Epithelial cell of esophagus (primary cell): ENCODE results near the gene THBS4.
"Not testable (repeated sequence)": the region's sequence is repeated elsewhere in the genome, so short reads cannot be mapped to it uniquely, and the experiment has no call there.

Experiments
- DNase-seq: peaks from one replicate; pipeline ENCODE4 v3.0.0; 2010; ENCODE audit warnings: low read depth
- H3K4me3 ChIP-seq: 2 replicates; pipeline ENCODE4 v1.5.1; 2011; ENCODE audit warnings: mild to moderate bottlenecking, low read length, control low read depth
- TF ChIP-seq, protein P1 (sequence below): IDR thresholded peaks from 2 replicates; pipeline ENCODE4 v1.5.1; 2011; ENCODE audit warnings: low read depth, mild to moderate bottlenecking, low read length, control low read depth, inconsistent platforms; ENCODE audit not compliant: insufficient read depth; ENCODE audit errors: missing control alignments

Gene THBS4

DNA sequence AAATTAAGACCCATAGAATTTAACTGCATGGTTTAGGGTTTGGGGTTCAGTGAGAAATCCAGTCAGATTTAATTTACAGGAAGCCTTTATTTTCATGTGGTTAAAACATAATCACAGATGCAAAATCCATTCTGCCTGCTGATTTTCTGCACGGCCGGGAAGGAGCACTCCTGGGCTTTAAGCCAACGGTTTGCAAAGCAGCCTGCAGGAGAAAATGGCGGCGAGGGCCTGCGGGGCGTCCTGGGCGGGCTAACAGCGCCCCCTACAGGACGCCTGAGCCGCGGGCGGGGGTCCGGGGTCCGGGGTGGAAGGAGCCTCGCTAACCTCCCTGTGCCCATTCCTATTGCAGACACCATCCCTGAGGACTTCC, 47.6 kb downstream of the THBS4 start:
- DNase-seq: peak; percentile 65
- H3K4me3 ChIP-seq: peak overlapping the region; percentile 29
- TF ChIP-seq, protein P1, sequence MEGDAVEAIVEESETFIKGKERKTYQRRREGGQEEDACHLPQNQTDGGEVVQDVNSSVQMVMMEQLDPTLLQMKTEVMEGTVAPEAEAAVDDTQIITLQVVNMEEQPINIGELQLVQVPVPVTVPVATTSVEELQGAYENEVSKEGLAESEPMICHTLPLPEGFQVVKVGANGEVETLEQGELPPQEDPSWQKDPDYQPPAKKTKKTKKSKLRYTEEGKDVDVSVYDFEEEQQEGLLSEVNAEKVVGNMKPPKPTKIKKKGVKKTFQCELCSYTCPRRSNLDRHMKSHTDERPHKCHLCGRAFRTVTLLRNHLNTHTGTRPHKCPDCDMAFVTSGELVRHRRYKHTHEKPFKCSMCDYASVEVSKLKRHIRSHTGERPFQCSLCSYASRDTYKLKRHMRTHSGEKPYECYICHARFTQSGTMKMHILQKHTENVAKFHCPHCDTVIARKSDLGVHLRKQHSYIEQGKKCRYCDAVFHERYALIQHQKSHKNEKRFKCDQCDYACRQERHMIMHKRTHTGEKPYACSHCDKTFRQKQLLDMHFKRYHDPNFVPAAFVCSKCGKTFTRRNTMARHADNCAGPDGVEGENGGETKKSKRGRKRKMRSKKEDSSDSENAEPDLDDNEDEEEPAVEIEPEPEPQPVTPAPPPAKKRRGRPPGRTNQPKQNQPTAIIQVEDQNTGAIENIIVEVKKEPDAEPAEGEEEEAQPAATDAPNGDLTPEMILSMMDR: peak; percentile 66

DNA sequence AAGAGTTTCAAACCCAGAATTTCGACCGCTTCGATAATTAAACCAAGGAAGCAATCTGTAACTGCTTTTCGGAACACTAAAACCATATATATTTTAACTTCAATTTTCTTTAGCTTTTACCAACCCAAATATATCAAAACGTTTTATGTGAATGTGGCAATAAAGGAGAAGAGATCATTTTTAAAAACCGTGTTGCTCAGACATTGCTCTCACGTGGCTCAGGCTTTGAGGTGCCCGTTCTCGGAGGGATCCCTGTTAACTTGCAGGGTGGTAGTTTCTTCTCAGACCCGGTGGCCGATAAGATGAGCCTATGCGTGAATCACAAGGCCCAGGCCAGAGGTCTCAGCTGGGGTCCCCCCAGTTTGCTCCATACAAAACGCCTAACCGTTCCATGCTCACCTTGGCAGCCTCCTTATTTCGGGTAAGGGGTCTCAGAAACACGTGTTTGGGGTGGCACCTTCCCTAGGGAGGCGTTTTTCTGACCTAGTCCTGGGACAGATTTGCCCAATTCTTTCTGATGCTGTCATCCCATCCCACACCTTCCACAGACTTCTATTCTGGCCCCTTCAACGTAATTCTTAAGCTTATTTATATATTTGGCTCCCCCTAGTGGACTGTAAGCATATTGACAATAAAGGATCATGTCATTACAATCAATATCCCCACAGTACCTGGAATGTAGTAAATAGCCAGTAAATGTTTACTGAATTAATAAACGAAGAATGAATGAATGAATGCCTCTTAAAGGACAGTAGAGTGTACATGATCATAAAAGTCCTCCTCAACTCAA, 48.1 kb downstream of the THBS4 start:
- DNase-seq: peak; percentile 75
- H3K4me3 ChIP-seq: peak overlapping the region; percentile 29
- TF ChIP-seq, protein P1: peak; percentile 57

DNA sequence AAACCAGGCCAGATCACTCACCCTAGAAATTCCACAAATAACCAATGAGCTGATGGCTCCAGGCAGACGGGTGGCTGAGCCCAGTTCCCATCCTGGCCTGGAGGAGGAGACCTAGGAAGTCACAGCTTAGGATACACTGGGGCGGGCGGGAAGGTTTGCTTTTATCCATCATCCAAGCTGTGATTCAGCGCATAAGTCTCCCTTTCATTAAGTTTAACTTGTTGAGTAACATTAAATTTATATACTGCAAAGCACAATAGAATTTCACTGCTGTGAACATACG, 55.7 kb downstream of the THBS4 start:
- TF ChIP-seq, protein P1: no peak
- no peak for DNase-seq

DNA sequence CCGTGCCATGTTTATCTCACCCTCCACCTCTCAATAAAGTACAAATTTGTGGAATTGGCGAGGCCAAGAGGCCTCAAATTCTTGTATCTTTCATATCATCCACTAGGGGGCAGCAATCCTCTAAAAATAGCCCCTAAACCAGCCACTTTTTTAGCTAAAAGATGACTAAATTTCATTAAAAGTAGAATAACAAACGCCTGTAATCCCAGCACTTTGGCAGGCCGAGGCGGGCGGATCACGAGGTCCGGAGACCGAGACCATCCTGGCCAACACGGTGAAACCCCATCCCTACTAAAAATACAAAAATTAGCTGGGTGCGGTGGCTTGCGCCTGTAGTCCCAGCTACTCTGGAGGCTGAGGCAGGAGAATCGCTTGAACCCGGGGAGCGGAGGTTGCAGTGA, 56.6 kb downstream of the THBS4 start:
- not testable (repeated sequence) for H3K4me3 ChIP-seq
- peak; percentile 48 for DNase-seq
- TF ChIP-seq, protein P1: peak; percentile 59

More for the DNA sequence above, 55.7 kb downstream of the THBS4 start:
- no peak overlapping the region for H3K4me3 ChIP-seq

DNA sequence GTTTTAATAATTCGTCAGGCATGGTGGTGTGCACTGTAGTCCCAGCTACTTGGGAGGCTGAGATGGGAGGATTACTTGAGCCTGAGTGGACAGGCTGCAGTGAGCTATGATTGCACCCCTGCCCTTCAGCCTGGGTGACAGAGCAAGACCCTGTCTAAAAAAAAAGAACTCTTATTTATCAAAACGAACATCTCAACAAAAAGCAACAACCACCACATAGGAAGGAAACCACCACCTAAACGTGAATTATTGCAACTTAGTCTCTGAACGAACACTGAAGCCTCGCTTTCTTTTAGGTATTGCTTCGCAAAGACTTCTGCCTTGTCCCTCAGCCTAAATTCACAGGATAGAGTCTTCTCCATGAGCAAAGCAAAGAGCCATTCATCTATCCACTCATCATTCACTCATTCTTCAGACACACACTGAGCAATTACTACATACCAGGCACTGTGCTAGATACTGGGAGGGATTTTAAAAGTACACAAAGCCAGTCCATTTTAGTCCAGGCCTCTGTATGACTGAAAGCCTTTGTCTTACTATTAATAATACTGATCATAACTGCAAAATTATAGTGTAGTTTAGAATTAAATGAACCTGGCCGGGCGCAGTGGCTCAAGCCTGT, 57.4 kb downstream of the THBS4 start:
- TF ChIP-seq, protein P1: no peak
- H3K4me3 ChIP-seq: no peak overlapping the region

DNA sequence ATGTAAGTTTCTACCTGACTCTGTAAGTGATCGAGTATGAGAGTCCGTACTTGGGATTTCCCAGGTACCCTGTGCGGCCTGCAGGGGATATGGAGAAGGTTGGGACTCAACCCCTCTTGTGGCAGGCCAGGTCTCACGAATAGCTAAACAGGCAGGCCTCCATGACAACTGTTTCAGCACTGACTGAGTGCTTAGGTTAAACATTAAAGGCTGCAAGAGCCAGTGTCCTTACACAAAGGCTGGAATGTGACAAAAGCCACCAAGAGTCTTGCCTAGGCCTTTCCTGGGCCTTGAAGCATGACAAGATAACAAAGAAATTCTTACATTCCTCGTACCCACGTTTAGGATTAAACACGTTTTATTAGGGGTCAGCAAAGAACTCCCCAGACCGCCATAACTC, 58.6 kb downstream of the THBS4 start:
- TF ChIP-seq, protein P1: no peak
- H3K4me3 ChIP-seq: no peak overlapping the region
- no peak for DNase-seq

More for the DNA sequence above, 57.4 kb downstream of the THBS4 start:
- DNase-seq: no peak

DNA sequence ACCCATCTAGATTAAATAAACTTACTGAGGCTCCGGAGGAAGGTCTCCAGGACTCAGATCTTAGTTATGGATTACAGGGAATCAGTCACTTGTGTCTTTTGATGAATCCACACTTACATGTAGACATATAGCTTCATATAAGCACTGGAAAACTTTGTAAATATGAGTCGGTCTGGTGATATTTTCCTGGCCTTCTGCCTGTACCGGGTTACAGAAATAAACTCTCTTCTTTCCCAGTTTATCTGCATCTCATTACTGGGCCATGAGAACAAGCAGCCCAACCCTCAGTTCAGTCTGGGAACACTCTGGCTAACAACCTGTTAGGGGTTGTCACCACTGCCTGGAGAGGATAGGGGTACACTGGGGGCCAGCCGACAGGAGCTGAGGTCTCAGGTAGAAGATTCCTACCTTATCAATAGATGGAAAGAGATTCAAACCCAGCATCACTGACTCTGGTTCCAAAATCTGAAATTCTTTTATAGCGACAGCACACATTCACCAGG, 59.1 kb downstream of the THBS4 start:
- DNase-seq: no peak
- H3K4me3 ChIP-seq: no peak overlapping the region
- TF ChIP-seq, protein P1: no peak
